CD4-positive, alpha-beta T cell (primary cell): ENCODE measurements around the gene ANO4. TPM values are rescaled to one million over a fixed set of nuclear protein-coding genes. Genes with fewer than 3 reads are reported as not detected.

Source experiments
- ATAC-seq: fragments of 200-7000 bp; cut with Tn5 transposase; one replicate; pipeline ENCODE4 v1.10.0; 2022; ENCODE audit warnings: mild to moderate bottlenecking; ENCODE audit not compliant: poor library complexity
- CTCF ChIA-PET: fragments of 350-600 bp; sonication (Branson Sonifier 250); formaldehyde crosslinking; loops from one replicate; lab custom pipeline; 2021; ENCODE audit warnings: antibody characterized with exemption, inconsistent platforms; lab: Charles Lee
- POLR2A ChIA-PET: fragments of 350-600 bp; sonication (Branson Sonifier 250); formaldehyde crosslinking; loops from one replicate; lab custom pipeline; 2021; ENCODE audit warnings: antibody characterized with exemption, inconsistent platforms; lab: Charles Lee
- DNase-seq, 14 experiments: peaks; one replicate each; pipeline ENCODE4 v3.0.0-alpha.2; 2013 to 2020; ENCODE audit warnings: mixed read lengths in 2 of 14
- H3K27ac ChIP-seq, 2 donors: one replicate each; pipeline versions ENCODE4 v1.5.1 to v1.7.0; 2013; ENCODE audit warnings: low read length in 2 of 2, low read depth in 1 of 2, mild to moderate bottlenecking in 1 of 2
- H3K27me3 ChIP-seq, 2 experiments: 1 replicate in 1 of 2; 2 replicates in 1 of 2; pipeline versions ENCODE4 v1.6.1 to v1.7.0; 2013; ENCODE audit warnings: low read length in 2 of 2, control low read depth in 1 of 2, mild to moderate bottlenecking in 1 of 2, moderate library complexity in 1 of 2; ENCODE audit not compliant: insufficient read depth in 2 of 2, control insufficient read depth in 1 of 2
- H3K36me3 ChIP-seq: one replicate; pipeline ENCODE4 v1.6.1; 2013; ENCODE audit warnings: low read length, control low read depth; ENCODE audit not compliant: insufficient read depth
- H3K4me1 ChIP-seq: one replicate; pipeline ENCODE4 v1.6.1; 2013; ENCODE audit warnings: low read length, control low read depth; ENCODE audit not compliant: insufficient read depth
- H3K4me3 ChIP-seq: one replicate; pipeline ENCODE4 v1.5.1; 2013; ENCODE audit warnings: mild to moderate bottlenecking, low read length, moderate library complexity
- H3K9me3 ChIP-seq, 2 experiments: 1 replicate in 1 of 2; 2 replicates in 1 of 2; pipeline versions ENCODE4 v1.6.1 to v1.7.0; 2013; ENCODE audit warnings: low read length in 2 of 2, mild to moderate bottlenecking in 2 of 2, control low read depth in 1 of 2, moderate library complexity in 1 of 2; ENCODE audit not compliant: control insufficient read depth in 1 of 2, insufficient read depth in 1 of 2
- H3K27ac Mint-ChIP-seq: one replicate; pipeline ENCODE4 v1.8.0; 2020; ENCODE audit warnings: mixed read lengths
- H3K27me3 Mint-ChIP-seq: one replicate; pipeline ENCODE4 v1.8.0; 2021; ENCODE audit warnings: mixed read lengths
- H3K36me3 Mint-ChIP-seq: one replicate; pipeline ENCODE4 v1.8.0; 2021; ENCODE audit warnings: low read depth, mixed read lengths
- H3K4me1 Mint-ChIP-seq: one replicate; pipeline ENCODE4 v1.8.0; 2021; ENCODE audit warnings: low read depth, mixed read lengths
- H3K4me3 Mint-ChIP-seq: one replicate; pipeline ENCODE4 v1.8.0; 2020; ENCODE audit warnings: mild to moderate bottlenecking, mixed read lengths
- H3K9me3 Mint-ChIP-seq: one replicate; pipeline ENCODE4 v1.8.0; 2020; ENCODE audit warnings: mixed read lengths
- CTCF ChIP-seq: fragments of 200-600 bp; IDR thresholded peaks from one replicate; pipeline ENCODE4 v1.8.0; 2022; ENCODE audit warnings: antibody characterized with exemption, mild to moderate bottlenecking
- intact Hi-C, 2 experiments: fragments of 100-400 bp; cut with DNase I in 1 of 2; cut with micrococcal nuclease in 1 of 2; formaldehyde crosslinking; loops; one replicate each; pipeline versions ENCODE4 v1.15.1 to v1.9.0; 2023 to 2025; cut with DNase I, micrococcal nuclease
- total RNA-seq, 174 experiments: library from RNA in 2 of 174; stranded (reverse) in 2 of 174; gene quantifications; one replicate each; pipeline ENCODE4 v1.2.3 and lab custom pipeline; 2021 to 2026

The ANO4 gene
- total RNA-seq, 2 experiments from 2014 or later = not detected

DNA sequence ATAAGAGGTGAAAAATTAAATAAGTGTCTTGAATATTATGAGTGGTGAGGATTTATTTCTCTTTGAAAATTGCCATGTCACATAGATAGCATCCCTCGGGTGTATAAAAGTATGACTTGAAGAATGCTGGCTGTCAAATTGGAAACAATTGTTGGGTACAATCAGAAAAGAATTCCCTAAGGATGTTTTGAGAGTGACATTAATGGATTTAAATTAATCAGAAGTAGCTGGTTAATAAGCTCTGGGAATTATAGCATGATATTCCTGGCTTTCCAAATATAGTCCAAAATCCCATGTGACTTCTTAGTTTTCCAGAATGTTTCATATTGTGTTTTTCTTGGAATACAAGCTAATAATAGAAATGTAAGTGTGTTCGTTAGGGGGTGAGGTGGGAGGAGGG is 196.5 kb downstream of the ANO4 start:
- POLR2A ChIA-PET = no interaction called here
- no peak overlapping the region for H3K4me3 ChIP-seq
- H3K4me3 Mint-ChIP-seq = no peak overlapping the region
- H3K4me1 Mint-ChIP-seq = no peaks in the 10 kb centered on the region
- ATAC-seq (no peak), DNase-seq (no peak)
- H3K27me3 Mint-ChIP-seq = no peaks in the 10 kb centered on the region
- no peaks in the 10 kb centered on the region for H3K36me3 ChIP-seq
- H3K27ac Mint-ChIP-seq = no peak overlapping the region
- CTCF ChIA-PET = no interaction called here
- no peaks in the 10 kb centered on the region for H3K4me1 ChIP-seq
- peaks cover 0 to 4% of the 10 kb centered on the region in 2 experiments for H3K9me3 ChIP-seq
- no peaks in the 10 kb centered on the region for H3K9me3 Mint-ChIP-seq
- H3K27me3 ChIP-seq = no peaks in the 10 kb centered on the region
- no peaks in the 10 kb centered on the region for H3K36me3 Mint-ChIP-seq
- no peak for TF ChIP-seq CTCF
- intact Hi-C loops = no loop called here
- H3K27ac ChIP-seq = no peak overlapping the region

DNA sequence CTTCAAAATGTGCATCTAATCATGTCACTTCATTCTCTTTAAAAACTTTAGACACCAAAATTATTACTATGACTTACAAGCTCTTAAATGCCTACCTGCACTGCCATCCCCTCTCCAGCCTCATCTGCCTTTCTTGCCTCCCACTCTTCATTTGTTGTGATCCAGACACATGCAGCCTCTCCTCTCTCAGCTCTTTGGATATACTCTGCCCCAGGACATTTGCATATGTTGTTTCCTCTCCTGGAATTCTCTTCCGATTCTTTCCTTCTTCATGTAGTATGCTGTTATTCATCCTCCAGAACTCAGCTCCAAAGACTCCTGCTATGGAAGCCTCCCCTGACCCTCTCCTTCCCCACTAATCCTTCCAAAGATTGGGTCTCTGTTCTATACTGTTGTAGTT is 197.6 kb downstream of the ANO4 start:
- Histone ChIP-seq H3K27me3 (no peaks in the 10 kb centered on the region), H3K27ac (no peak overlapping the region), H3K36me3 (no peaks in the 10 kb centered on the region), H3K4me3 (no peak overlapping the region), H3K9me3 (peaks cover 0 to 7% of the 10 kb centered on the region in 2 experiments), H3K4me1 (no peaks in the 10 kb centered on the region)
- DNase-seq (no peak), ATAC-seq (no peak)
- CTCF ChIA-PET = no interaction called here
- H3K27ac Mint-ChIP-seq = no peak overlapping the region
- no peaks in the 10 kb centered on the region for H3K9me3 Mint-ChIP-seq
- POLR2A ChIA-PET = no interaction called here
- no peak overlapping the region for H3K4me3 Mint-ChIP-seq
- no peak for TF ChIP-seq CTCF
- no peaks in the 10 kb centered on the region for H3K4me1 Mint-ChIP-seq
- H3K36me3 Mint-ChIP-seq = no peaks in the 10 kb centered on the region
- H3K27me3 Mint-ChIP-seq = no peaks in the 10 kb centered on the region
- intact Hi-C loops = no loop called here

DNA sequence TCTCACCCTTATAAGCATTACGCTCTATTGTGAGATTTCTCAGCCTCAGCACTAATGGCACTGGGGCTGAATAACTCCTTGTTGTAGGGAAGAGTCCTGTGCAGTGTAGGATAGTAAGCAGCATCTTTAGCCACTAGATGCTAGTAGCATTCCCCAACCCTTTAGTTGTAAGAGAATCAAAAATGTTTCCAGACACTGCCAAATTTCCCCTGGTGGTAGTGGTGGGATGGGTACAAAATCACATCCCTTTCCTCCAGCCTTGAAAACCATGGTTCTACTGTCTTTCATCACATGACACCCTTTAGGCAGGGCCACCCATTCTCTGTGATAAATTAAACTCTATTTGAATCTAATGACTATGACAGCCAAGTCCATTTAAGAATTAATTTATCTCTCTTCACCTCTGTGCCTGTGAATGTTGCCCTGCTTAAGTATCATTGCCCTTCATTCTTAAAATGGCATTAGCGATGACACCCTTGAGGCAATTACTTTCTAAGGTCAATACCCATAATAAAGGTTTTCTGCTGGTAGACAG is 199.4 kb downstream of the ANO4 start:
- no peaks in the 10 kb centered on the region for H3K4me1 Mint-ChIP-seq
- ChIA-PET POLR2A (no interaction called here), CTCF (no interaction called here)
- H3K27ac ChIP-seq = no peak overlapping the region
- no peak for TF ChIP-seq CTCF
- no peak for ATAC-seq
- H3K9me3 ChIP-seq = peaks cover 0 to 3% of the 10 kb centered on the region in 2 experiments
- no peaks in the 10 kb centered on the region for H3K36me3 ChIP-seq
- H3K4me1 ChIP-seq = no peaks in the 10 kb centered on the region
- no peak overlapping the region for H3K4me3 ChIP-seq
- no peak overlapping the region for H3K27ac Mint-ChIP-seq
- intact Hi-C loops = no loop called here
- no peaks in the 10 kb centered on the region for H3K9me3 Mint-ChIP-seq
- no peaks in the 10 kb centered on the region for H3K27me3 Mint-ChIP-seq
- no peak overlapping the region for H3K4me3 Mint-ChIP-seq
- DNase-seq = no peak
- no peaks in the 10 kb centered on the region for H3K27me3 ChIP-seq
- H3K36me3 Mint-ChIP-seq = no peaks in the 10 kb centered on the region
